ENCODE data around the gene HOXA3.

HOXA3 gene

DNA sequence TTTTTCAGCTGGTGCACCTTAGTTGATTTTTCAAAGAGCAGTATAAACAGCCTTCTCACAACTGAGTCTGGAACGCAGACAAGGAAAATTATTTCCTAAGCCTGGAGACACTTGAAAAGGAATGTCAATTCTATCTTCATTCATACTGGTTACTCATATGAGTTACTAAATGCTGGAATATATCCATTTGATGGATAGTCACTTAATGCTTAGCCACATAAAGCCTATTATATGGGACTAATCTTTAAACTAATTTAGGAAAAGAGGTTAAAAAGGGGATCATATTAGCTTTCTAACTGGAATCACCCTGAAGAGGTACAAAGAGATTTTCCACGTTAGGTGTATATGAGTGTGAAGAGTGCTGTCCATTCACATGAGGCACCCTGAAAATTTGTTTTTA is 20.2 kb downstream of the HOXA3 start:
- no peak for TF ChIP-seq ZFP30 (CRISPR knock-in tag; IDR thresholded peaks at IDR 0.05)
- no peak for ATAC-seq

DNA sequence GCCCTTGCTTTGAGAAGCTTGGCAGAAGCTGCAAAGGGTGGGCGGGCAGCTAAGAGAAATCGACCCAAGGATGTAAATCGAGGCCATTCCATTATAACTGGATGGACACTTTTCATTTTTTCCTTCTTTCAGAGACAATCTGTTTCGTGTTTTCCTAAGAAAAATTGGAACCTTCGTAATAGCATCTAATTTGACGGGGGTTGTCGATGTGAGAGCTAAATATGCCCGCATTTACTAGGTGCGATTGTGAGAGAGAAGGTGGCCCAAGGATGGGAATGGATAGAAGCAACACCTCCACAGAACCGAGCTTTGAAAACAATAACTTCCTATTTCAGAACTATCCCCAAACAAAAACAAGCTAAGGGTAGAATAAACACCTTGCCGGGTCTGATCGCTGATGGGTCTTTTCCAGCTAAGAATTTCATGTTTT is 21.0 kb downstream of the HOXA3 start:
- no peak for TF ChIP-seq ARNTL (CRISPR knock-in tag; IDR thresholded peaks at IDR 0.05; ENCODE audit: borderline replicate concordance, low read depth)
- TF ChIP-seq ISL1 (CRISPR knock-in tag; IDR thresholded peaks at IDR 0.05) = no peak
- no peak for TF ChIP-seq TOX (CRISPR knock-in tag; IDR thresholded peaks at IDR 0.05; ENCODE audit: borderline replicate concordance)
- no peak for TF ChIP-seq BACH2 (CRISPR knock-in tag; IDR thresholded peaks at IDR 0.05; ENCODE audit: borderline replicate concordance)
- no peak for TF ChIP-seq ZFP30 (CRISPR knock-in tag; IDR thresholded peaks at IDR 0.05)
- no peak for TF ChIP-seq ESRRG (CRISPR knock-in tag; IDR thresholded peaks at IDR 0.05)
- TF ChIP-seq RARB (CRISPR knock-in tag; IDR thresholded peaks at IDR 0.05) = no peak
- TF ChIP-seq TCF4 (CRISPR knock-in tag; IDR thresholded peaks at IDR 0.05; ENCODE audit: borderline replicate concordance) = no peak
- no peak for TF ChIP-seq ZNF565 (CRISPR knock-in tag; conservative IDR thresholded peaks at IDR 0.05; ENCODE audit: low read depth)
- no peak for TF ChIP-seq ZNF70 (CRISPR knock-in tag; IDR thresholded peaks at IDR 0.05)
- TF ChIP-seq ZFP3 (CRISPR knock-in tag; IDR thresholded peaks at IDR 0.05) = no peak
- no peak for TF ChIP-seq OSR1 (CRISPR knock-in tag; IDR thresholded peaks at IDR 0.05)
- TF ChIP-seq, protein P1, sequence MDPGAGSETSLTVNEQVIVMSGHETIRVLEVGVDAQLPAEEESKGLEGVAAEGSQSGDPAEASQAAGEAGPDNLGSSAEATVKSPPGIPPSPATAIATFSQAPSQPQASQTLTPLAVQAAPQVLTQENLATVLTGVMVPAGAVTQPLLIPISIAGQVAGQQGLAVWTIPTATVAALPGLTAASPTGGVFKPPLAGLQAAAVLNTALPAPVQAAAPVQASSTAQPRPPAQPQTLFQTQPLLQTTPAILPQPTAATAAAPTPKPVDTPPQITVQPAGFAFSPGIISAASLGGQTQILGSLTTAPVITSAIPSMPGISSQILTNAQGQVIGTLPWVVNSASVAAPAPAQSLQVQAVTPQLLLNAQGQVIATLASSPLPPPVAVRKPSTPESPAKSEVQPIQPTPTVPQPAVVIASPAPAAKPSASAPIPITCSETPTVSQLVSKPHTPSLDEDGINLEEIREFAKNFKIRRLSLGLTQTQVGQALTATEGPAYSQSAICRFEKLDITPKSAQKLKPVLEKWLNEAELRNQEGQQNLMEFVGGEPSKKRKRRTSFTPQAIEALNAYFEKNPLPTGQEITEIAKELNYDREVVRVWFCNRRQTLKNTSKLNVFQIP (CRISPR knock-in tag; IDR thresholded peaks at IDR 0.05; ENCODE audit: borderline replicate concordance, low read depth) = no peak
- no peak for ATAC-seq

DNA sequence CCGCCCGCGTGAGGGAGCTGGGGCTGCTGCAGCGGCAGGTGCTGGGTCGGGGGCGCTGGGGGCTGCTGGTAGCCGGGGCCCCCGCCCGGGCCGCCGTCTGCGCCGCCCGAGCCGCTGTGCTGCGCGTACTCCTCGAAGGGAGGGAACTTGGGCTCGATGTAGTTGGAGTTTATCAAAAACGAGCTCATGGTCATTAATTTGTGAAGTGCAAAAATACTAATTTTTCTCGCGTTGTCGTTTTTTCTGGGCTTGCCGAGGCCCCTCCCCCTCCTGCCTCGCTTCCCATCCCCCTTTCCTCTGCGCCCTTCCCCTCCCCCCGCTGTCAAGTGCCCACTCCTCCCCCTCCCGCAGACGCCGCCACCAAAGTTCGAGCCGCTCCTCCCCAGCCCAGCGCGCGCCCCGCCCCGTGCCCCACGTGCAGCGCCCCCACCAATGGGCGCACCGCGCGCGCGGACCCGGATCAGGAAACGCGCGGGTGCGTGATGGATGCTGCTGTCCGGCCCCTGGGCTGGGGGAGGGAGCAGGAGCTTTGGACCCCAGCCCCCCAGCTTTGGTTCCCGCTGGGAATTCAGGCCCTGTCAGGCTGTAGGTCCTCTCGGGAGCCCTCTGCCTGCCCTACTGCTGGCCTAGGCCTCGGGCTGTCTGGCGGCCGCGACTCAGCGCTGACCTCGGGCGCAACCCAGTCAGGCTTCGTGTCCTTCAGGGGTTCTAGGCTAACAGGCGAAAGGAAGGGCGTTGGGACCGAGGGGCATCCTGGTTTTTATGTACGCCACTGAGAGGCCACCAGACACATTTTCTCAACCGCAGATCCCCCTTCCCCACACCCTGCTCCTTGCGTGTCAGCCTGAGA is 21.6 kb downstream of the HOXA3 start, which contains the start of gene HOXA4:
Gene HOXA4 (minus strand): TSS at position 218 of the 850 bp plus-strand sequence. CDS start 24 bp downstream, at position 194.
- ATAC-seq = peak; percentile 71
- no peak for TF ChIP-seq PPARA (CRISPR knock-in tag; IDR thresholded peaks at IDR 0.05; ENCODE audit: borderline replicate concordance)
- no peak for TF ChIP-seq ESRRG (CRISPR knock-in tag; IDR thresholded peaks at IDR 0.05)
- TF ChIP-seq RARB (CRISPR knock-in tag; IDR thresholded peaks at IDR 0.05) = no peak
- TF ChIP-seq, protein P2, sequence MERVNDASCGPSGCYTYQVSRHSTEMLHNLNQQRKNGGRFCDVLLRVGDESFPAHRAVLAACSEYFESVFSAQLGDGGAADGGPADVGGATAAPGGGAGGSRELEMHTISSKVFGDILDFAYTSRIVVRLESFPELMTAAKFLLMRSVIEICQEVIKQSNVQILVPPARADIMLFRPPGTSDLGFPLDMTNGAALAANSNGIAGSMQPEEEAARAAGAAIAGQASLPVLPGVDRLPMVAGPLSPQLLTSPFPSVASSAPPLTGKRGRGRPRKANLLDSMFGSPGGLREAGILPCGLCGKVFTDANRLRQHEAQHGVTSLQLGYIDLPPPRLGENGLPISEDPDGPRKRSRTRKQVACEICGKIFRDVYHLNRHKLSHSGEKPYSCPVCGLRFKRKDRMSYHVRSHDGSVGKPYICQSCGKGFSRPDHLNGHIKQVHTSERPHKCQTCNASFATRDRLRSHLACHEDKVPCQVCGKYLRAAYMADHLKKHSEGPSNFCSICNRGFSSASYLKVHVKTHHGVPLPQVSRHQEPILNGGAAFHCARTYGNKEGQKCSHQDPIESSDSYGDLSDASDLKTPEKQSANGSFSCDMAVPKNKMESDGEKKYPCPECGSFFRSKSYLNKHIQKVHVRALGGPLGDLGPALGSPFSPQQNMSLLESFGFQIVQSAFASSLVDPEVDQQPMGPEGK (CRISPR knock-in tag; IDR thresholded peaks at IDR 0.05; ENCODE audit: borderline replicate concordance) = no peak
- TF ChIP-seq, protein P1 (CRISPR knock-in tag; IDR thresholded peaks at IDR 0.05; ENCODE audit: borderline replicate concordance, low read depth) = no peak
- TF ChIP-seq, protein P3, sequence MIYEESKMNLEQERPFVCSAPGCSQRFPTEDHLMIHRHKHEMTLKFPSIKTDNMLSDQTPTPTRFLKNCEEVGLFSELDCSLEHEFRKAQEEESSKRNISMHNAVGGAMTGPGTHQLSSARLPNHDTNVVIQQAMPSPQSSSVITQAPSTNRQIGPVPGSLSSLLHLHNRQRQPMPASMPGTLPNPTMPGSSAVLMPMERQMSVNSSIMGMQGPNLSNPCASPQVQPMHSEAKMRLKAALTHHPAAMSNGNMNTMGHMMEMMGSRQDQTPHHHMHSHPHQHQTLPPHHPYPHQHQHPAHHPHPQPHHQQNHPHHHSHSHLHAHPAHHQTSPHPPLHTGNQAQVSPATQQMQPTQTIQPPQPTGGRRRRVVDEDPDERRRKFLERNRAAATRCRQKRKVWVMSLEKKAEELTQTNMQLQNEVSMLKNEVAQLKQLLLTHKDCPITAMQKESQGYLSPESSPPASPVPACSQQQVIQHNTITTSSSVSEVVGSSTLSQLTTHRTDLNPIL (CRISPR knock-in tag; IDR thresholded peaks at IDR 0.05; ENCODE audit: low read depth) = no peak
- TF ChIP-seq ZNF8 (CRISPR knock-in tag; IDR thresholded peaks at IDR 0.05) = no peak
- TF ChIP-seq ZFP3 (CRISPR knock-in tag; IDR thresholded peaks at IDR 0.05) = no peak
- no peak for TF ChIP-seq ZNF565 (CRISPR knock-in tag; conservative IDR thresholded peaks at IDR 0.05; ENCODE audit: low read depth)
- TF ChIP-seq SNAI2 (CRISPR knock-in tag; IDR thresholded peaks at IDR 0.05) = no peak
- no peak for TF ChIP-seq TCF4 (CRISPR knock-in tag; IDR thresholded peaks at IDR 0.05; ENCODE audit: borderline replicate concordance)
- TF ChIP-seq, protein P4, sequence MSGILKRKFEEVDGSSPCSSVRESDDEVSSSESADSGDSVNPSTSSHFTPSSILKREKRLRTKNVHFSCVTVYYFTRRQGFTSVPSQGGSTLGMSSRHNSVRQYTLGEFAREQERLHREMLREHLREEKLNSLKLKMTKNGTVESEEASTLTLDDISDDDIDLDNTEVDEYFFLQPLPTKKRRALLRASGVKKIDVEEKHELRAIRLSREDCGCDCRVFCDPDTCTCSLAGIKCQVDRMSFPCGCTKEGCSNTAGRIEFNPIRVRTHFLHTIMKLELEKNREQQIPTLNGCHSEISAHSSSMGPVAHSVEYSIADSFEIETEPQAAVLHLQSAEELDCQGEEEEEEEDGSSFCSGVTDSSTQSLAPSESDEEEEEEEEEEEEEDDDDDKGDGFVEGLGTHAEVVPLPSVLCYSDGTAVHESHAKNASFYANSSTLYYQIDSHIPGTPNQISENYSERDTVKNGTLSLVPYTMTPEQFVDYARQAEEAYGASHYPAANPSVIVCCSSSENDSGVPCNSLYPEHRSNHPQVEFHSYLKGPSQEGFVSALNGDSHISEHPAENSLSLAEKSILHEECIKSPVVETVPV (CRISPR knock-in tag; IDR thresholded peaks at IDR 0.05) = no peak
- TF ChIP-seq TOX (CRISPR knock-in tag; IDR thresholded peaks at IDR 0.05; ENCODE audit: borderline replicate concordance) = no peak
- no peak for TF ChIP-seq CSDC2 (CRISPR knock-in tag; IDR thresholded peaks at IDR 0.05)
- TF ChIP-seq ARNTL (CRISPR knock-in tag; IDR thresholded peaks at IDR 0.05; ENCODE audit: borderline replicate concordance, low read depth) = no peak
